Hepatic stellate cell (primary cell): Measurements from ENCODE around the gene BCKDHA.
"Not testable (repeated sequence)": the region's sequence is repeated elsewhere in the genome, so short reads cannot be mapped to it uniquely, and the experiment has no call there.

Source experiments
- DNase-seq: peaks from one replicate; pipeline ENCODE4 v3.0.0; 2011; ENCODE audit warnings: low spot score

The BCKDHA gene

DNA sequence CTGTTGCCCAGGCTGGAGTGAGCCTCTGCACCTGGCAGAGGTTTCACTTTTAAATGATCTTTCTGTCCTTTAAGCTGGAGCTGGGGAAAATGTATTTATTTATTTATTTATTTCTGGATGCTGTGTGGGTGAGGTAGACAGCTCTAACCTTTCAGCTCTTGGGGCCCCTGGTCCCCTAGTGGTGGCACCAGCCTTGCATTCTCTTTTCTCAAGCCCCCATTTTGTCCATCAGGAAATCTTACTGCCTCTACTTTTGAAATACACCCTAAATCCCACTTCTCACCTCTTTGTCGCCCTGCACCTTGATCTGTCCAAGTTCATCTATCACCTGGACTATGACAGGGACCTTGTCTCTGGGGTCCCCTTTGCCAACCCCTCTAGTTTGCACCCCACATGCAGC is 31.5 kb upstream of the BCKDHA start:
- DNase-seq, result no peak

DNA sequence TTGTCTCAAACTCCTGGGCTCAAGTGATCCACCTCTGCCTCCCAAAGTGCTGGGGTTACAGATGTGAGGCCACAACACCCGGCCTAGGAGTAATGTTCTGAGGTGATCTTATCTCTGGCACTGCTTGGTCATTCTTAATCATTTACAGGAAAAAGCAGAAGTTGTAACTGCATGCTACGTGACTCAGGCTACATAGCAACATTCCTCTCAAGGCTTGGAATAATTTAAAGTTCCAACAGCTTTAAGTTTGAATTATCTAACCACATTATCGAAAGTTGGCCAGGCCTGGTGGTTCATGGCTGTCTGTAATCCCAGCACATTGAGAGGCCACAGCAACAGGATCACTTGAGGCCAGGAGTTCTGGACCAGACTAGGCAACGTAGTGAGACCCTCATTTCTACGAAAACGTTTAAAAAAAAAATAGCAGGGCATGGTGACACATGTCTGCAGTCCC is 29.7 kb upstream of the BCKDHA start:
- peak; percentile 64 for DNase-seq

DNA sequence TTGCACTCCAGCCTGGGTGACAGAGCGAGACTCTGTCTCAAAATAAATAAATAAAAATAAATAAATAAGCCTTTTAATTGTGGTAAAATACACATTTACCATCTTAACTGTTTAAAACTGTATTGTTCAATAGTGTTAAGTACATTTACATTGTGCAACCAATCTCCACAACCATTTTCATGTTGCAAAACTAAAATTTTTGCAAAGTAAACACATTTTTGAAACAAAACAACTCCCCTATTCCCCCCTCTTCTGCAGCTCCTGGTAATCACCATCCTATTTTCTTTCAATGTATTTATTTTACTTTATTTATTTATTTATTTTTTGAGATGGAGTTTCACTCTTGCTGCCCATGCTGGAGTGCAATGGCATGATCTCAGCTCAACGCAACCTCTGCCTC is 27.8 kb upstream of the BCKDHA start:
- DNase-seq, result no peak

GRCh38 chr19:41371119-41371518 is 26.5 kb upstream of the BCKDHA start:
- not testable (repeated sequence) for DNase-seq

DNA sequence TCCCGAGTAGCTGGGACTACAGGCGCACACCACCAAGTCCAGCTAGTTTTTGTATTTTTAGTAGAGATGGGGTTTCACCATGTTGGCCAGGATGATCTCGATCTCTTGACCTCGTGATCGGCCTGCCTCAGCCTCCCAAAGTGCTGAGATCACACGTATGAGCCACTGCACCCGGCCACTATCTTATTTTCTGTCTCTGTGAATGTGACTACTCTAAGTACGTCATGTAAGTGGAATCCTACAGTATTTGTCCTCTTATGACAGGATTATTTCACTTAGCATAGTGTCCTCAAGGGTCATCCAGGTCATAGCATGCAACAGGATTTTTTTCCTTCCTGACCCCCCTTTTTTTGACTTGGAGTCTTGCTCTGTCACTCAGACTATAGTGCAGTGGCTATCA is 26.1 kb upstream of the BCKDHA start:
- DNase-seq, result no peak

GRCh38 chr19:41372501-41372900 is 25.1 kb upstream of the BCKDHA start:
- no peak for DNase-seq

- DNase-seq, result peak; percentile 75
These were observed 23.6 kb upstream of the BCKDHA start for GRCh38 chr19:41373993-41374392.

- DNase-seq, result no peak
These were observed 21.2 kb upstream of the BCKDHA start, which contains the start of gene TMEM91 for GRCh38 chr19:41376241-41376997. Gene TMEM91 (plus strand): TSS chr19:41376533. CDS start chr19:41378310, 1,777 bp downstream.

DNA sequence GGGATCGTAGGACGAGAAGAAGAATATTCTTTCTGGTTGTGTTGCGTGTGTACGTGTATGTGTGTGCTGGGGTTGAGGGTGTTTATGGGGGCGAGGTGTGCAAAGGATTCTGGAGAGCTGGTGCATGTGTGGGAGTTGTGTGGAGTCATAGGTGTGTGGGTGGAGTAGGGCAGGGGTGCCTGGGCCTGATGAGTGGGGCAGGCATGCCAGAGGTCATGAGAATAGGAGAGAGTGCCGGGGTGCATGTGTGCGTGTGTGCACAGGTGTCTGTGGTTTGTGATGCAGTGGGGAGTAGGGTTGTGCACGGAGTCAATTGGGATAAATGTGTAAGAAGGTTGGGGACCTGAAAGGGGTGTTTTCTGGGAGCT is 20.6 kb upstream of the BCKDHA start:
- no peak for DNase-seq

- no peak for DNase-seq
These were observed 19.5 kb upstream of the BCKDHA start for GRCh38 chr19:41377977-41378709.

DNA sequence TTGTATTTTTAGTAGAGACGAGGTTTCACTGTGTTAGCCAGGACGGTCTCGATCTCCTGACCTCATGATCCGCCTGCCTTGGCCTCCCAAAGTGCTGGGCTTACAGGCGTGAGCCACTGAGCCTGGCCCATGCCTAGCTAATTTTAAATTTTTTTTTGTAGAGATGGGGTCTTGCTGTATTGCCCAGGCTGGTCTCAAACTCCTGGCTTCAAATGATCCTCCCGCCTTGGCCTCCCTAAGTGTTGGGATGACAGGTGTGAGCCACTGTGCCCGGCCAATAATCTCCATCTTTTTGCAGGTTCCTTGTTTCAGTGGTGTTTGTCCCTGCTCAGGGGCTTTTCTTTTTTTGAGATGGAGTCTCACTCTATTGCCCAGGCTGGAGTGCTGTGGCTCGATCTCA is 16.1 kb upstream of the BCKDHA start:
- DNase-seq, result not testable (repeated sequence)

- no peak for DNase-seq
These were observed 13.3 kb upstream of the BCKDHA start for GRCh38 chr19:41384351-41384750.

- DNase-seq, result no peak
These were observed 11.2 kb upstream of the BCKDHA start for GRCh38 chr19:41386442-41386841.

DNA sequence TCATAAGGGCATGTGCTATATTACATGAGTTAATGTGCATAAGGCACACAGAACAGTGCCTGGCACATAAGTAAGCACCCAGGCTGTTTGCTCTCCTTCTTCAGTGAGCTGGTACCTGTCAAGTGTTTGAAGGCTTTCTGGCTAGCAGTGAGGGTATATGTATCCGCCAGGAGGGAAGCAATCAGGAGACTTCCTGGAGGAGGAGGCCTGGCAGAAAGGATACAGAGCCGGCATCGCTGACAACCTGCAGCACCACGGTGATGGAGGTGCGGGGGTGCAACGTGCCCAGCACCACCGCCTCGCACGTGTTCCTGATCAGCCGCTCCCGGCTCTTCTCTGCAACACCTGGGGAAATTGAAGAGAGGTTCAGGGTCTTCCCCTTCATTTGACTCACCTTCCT is 6.0 kb upstream of the BCKDHA start:
- DNase-seq, result no peak

GRCh38 chr19:41392775-41393174 is 4.8 kb upstream of the BCKDHA start:
- no peak for DNase-seq

- DNase-seq, result no peak
These were observed 2.3 kb upstream of the BCKDHA start for GRCh38 chr19:41395355-41395754.

DNA sequence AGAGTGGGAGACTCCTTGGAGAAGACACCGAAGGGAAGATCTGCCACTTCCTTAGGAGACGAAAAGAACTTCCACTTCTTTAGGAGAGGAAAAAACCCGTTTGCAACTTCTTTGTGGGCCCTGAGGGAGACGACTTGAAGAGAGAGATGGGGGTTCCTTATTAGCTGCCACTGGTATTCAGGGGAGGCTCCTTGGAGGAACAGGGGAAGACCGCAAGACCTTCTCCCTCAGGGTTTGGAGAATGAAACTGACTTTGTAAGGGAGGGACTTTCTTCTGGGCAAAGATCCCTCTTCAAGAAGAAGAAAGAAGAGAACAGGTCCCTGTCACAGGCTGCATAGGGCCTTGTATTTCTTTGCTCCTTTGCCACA is 416 bp downstream of the BCKDHA start:
- peak; percentile 21 for DNase-seq

- DNase-seq, result no peak
These were observed 980 bp downstream of the BCKDHA start for GRCh38 chr19:41398598-41398997.

- DNase-seq, result no peak
These were observed 1.5 kb downstream of the BCKDHA start for GRCh38 chr19:41399091-41399490.

DNA sequence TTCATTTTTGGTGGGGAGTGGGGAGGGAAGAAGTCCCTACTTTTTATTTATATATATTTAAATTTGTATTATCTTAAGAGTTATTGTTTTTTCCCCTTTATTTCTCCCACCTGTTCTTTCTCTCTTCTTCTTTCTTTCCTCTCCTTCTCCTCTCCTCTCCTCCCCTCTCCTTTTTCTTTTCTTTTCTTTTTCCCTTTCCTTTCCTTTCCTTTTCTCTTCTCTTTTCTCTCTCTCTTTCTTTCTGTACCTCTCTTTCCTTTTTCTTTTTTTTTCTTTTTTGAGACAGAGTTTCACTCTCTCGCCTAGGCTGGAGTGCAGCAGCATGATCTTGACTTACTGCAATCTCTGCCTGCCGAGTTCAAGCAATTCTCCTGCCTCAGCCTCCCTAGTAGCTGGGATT is 1.9 kb downstream of the BCKDHA start:
- no peak for DNase-seq

DNA sequence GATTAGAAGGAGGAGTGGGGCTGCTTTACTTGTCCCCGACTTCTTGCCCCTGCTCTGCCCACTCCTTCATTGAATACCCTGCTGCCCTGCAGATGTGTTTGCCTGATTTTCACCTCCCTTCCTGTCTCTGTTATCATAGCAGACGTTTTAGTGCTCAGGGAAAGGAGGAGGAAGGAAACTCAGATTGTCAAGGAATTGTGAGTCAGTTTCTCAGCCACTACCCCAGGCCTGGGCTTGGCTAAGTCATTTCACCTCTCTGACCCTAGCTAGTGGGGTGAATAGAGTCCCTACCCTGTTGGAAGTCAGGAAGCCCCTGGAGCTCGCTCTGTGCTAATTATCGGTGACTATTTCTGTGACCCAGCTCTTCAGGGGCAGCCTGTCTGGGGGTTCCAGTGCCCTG is 3.9 kb downstream of the BCKDHA start:
- no peak for DNase-seq

GRCh38 chr19:41402010-41402409 is 4.4 kb downstream of the BCKDHA start:
- DNase-seq, result no peak

DNA sequence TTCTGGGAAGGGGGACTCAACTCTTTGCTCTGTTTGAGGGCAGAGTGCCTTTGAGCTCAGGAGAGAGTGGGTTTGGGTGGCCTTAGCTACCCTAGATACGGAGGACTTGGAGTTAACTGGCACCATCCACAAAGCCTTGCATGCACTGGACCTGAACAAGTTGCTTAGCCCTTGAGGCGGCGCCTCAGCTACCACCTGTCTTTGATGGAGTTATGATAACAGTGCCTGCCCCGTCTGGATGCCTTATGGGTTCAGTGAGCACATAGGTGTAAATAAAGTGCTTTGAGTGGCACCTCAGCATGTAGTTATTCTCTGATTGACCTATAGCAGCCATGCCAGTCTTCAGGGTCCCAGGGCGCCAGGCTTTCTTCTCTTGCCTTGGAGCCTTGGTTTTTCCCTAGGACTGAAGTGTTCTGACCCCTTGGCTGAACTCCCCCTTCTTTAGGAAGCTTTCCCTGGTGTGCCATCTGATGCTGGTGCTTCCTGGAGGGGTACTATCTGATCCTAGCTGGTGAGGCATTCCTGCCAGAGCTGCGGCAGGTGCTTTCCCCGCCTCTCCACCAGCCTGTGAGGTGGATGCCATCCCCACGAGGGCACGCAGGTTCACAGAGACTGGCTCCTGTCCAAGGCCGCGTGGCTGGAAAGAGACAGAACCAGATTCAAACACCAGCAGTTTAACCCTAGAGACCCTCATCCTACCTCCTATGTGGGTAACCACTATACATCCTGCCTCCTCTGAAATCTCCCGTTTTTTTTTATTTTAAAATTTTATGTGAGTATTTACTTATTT is 5.8 kb downstream of the BCKDHA start:
- DNase-seq, result no peak
